ENCODE measurements around the gene RELB.

The RELB gene

GRCh38 chr19:45059258-45059965 is 58.1 kb downstream of the RELB start:
- DNase-seq (ENCODE audit: low read depth in 2 of 2), result peak; percentile 79 to 83

DNA sequence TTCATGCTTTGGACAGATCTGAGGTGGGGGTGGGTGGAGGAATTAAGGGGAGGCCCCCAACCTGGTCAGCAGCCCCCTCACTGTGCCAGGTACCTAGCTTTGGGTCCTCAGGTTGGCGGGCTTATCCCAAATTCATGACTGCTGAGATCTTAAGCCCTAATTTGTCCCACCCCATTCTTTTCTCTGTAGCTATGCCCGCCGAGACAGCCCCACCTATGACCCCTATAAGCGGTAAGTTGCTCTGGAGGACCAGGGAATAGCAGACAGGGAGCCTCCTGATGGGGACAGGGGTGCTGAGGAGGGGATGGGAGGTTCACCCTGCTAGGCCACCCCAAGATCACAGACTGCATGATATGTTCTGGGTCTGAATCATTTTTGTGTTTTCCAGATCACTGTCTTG is 60.7 kb downstream of the RELB start:
- DNase-seq (ENCODE audit: low read depth in 2 of 2), result no peak

- DNase-seq (ENCODE audit: low read depth in 2 of 2), result no peak
Measured at GRCh38 chr19:45063851-45064801, 62.9 kb downstream of the RELB start.

DNA sequence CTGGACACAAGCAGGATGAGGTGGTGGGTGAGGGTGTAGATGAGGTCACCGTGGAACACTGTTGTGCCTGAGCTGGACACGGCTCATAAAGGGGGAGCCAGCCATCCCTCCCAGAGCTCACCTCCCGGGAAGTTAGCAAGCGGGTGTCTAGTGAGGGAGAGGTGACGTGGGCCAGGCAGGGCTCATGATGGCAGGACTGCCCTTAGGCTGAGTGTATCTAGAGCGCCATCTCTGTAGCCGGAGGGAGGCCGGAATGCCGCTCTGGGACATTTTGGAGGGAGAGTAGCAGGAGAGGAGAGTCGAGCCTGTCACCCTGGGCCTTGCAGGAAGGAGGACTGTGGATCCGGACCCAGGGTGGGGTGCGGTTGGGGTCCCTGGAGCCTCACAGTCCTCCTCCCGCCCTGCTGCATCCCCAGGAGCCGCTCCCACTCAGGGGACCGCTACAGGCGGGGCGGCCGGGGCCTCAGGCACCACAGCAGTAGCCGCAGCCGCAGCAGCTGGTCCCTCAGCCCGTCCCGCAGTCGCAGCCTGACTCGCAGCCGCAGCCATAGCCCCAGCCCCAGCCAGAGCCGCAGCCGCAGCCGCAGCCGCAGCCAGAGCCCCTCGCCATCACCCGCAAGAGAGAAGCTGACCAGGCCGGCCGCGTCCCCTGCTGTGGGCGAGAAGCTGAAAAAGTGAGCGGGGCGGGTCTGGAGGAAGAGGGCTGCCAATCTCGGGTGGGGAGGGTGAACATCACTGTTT is 65.8 kb downstream of the RELB start:
- no peak for DNase-seq (ENCODE audit: low read depth in 2 of 2)

DNA sequence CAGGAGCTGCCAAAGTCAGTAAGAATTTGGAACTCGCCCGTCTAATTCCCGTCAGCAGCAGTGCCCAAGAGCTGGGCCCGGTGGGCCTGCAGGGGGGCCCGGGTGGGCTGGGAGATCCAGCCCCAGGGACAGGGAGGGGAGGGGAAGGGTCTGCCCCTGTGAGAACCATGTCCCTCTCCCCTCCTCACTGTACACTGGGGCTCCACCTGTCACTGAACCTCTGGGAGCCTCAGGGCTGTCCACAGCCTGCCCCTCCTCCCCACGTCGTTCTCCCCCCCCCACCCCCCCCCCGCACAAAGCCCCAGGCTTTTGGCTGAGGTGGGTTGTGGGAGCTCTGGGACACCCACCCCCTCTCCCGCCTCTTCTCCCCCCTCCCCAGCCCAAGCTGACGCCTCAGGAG is 66.8 kb downstream of the RELB start:
- no peak for DNase-seq (ENCODE audit: low read depth in 2 of 2)

- no peak for DNase-seq (ENCODE audit: low read depth in 2 of 2)
Measured at GRCh38 chr19:45069056-45069455, 67.8 kb downstream of the RELB start.

- DNase-seq (ENCODE audit: low read depth in 2 of 2), result no peak
Measured at GRCh38 chr19:45070214-45070613, 69.0 kb downstream of the RELB start.

DNA sequence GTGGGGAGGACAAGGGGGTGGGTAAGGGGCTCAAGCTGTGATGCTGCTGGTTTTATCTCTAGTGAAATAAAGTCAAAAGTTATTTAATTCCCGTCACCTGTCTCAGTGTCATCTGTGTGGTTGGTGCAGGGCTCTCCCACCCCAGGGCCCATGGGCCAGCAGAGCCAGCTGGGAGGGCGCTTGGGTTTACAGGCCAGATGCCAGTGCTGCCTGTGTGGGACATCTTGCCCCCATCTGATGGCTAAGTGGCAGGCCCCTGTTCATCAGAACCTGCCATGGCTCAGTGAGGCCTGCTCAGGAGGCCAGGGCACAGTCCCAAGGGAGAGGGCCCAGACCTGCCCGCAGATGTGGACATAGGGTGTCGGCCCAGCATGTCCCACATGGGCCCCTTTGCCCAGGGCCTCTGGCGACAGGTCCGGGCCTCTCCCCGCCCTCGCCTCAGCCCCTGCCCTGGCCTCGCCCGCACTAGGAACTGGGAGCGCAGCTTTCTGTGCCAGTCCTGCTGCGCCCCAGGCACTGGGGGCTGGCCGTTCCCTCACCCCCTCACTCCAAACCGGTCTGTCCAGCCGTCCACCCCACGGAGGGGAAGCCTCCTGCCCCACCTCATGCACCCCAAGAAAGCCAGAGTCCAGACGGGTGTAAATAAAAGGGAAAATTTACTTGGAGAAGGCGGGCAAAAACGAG is 69.7 kb downstream of the RELB start:
- no peak for DNase-seq (ENCODE audit: low read depth in 2 of 2)

DNA sequence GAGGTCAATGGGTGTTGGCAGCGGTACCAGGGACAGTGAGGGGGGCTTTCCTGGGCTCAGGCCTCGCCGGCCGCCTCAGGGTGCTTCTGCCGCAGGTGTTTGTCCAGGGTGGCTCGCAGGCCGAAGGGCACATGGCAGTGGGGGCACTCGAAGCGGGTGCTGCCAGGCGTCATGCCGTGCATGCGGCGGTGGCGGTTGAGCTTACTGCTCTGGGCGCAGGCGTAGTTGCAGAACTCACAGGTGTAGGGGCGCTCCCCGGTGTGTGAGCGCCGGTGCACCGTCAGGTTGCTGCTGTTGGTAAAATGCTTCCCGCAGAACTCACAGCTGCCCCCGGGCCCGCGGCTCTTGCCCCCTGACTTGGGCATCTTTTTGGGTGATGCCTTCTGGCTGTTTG is 70.3 kb downstream of the RELB start:
- no peak for DNase-seq (ENCODE audit: low read depth in 2 of 2)

- DNase-seq (ENCODE audit: low read depth in 2 of 2), result no peak
Measured at GRCh38 chr19:45071969-45072790, 70.9 kb downstream of the RELB start.

DNA sequence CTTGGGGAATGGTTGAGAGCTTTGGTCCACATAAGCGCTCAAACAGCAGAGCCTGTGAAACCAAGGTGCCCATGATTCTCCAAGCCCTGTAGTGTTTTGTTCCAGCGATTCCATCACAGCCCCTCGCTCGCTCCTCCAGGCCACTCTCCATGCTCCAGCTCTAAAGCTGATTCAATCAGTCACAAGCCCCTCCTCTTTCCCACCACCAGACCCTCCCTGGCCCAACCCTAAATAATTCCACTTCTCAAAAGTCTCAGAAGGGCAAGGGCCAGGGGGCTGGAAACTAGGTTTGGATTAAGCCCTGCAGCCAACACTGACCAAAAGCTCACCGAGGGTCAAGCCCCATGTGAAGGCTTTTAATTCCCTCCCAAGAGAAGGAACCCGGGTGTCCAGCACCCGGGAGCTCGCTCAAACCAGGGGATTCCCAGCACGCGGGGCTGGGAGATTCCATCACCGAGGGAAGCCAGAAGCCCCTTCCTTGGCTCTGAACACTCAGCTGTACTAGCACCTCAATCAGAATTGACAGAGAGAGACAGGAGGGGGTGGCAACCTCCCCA is 73.6 kb downstream of the RELB start:
- no peak for DNase-seq (ENCODE audit: low read depth in 2 of 2)

DNA sequence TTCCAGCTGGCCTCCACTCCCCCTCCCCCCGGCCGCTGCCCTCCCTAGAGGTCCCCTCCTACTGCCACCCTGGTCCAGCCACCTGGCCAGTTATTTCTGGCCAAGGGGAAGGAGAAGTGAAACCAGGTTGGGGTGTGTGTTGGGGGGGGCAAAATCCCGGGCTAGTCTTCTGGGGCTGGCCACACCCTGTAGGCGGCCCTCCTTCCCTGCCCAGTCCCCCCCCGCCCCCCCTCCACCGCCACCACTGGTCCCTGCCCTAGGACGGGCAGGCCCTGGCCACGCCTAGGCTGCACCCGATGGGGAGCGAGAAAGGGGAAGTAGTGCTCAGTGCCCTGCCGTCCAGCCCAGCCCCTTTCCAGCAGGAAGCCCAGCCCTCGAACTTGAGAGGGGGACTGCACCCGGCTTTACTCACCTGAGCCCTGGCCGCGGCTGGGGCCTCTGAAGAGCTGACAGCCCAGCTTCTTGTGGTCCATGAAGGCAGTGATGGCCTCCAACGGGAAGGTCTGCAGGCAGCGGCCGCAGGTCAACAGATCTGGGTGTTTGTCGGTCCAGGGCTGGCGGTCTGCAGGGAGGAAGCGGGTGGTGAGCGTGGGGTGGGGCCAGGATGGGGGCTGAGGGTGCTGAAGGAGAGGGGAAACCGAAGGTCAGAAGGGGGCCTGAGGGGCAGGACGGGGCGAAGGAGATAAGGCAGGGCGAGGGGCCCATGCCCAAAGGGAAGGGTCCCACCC is 74.2 kb downstream of the RELB start:
- DNase-seq (ENCODE audit: low read depth in 2 of 2), result no peak

GRCh38 chr19:45076029-45076850 is 75.0 kb downstream of the RELB start, which contains the start of gene ZNF296:
TSS of gene ZNF296 (minus strand) at chr19:45076478. CDS start at chr19:45076373, 105 bp downstream.
- peak; percentile 74 to 81 for DNase-seq (ENCODE audit: low read depth in 2 of 2)

DNA sequence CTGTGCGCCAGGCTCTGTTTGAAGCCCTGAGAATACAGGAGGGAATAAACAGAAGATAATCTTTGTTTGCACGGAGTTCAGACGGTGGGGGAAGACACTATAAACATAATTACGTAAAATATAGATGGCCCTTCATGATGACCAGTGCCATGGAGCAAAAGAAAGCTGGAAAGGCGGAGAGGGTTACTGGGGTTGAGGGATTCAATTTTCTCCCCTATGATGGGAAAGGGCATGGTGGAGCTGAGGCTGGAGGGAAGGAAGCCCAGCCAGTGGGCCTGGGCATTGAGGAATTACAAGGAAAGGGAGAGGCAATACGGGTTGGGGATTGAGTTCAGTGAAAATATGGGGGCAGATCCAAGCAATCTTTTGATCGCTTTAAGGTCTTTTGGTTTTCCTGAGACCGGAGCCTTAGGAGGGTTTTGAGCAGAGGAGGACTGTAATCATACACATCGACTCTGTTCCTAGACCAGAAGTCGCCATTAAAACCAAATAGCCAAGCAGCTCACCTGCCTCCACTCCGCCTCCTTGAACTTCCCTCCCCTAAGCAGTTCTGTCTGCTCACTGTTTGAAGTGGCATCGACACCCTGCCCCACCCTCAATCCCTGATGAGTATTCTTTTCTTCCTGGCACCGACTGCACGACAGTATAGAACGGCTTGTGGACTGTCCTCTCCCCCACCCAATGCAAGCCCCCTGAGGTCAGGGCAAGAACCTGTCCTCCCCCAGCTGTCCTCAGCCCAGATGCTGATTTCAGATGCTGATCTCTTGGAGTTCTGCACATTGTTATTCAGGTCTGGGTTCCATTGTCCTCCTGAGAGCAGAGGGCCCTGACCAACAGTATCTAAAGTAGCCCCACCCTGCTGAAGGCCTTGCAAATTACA is 75.8 kb downstream of the RELB start:
- no peak for DNase-seq (ENCODE audit: low read depth in 2 of 2)

DNA sequence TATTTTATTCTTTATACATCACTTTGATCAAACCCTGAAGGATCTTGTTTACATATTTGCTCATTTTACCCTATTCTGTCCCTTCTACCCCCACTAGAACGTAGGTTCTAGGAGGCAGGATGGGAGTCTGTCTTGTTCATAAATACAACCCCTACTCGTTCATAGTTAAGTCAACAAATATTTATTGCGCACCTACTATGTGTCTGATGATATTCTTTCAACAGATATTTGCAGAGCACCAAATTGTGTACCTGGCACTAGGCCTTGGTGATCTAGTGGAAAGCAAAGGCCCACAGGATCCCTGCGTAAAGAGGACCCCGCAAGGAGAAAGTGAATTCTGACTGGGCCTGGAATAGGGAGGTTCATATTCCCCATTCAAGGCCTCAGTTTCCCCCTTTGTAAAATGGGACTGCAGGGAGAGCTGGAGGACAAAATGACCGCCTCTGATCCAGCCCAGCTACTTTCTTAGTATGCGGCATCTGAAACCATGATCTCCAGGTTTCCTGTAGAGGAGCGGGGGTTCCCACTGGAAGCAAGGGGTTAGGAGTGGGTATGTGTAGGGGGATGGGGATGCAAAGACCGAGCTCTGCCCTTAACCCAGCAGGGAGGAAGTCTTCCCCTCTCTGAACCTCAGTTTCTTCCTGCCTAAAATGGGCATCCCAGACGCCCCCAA is 77.3 kb downstream of the RELB start:
- no peak for DNase-seq (ENCODE audit: low read depth in 2 of 2)

DNA sequence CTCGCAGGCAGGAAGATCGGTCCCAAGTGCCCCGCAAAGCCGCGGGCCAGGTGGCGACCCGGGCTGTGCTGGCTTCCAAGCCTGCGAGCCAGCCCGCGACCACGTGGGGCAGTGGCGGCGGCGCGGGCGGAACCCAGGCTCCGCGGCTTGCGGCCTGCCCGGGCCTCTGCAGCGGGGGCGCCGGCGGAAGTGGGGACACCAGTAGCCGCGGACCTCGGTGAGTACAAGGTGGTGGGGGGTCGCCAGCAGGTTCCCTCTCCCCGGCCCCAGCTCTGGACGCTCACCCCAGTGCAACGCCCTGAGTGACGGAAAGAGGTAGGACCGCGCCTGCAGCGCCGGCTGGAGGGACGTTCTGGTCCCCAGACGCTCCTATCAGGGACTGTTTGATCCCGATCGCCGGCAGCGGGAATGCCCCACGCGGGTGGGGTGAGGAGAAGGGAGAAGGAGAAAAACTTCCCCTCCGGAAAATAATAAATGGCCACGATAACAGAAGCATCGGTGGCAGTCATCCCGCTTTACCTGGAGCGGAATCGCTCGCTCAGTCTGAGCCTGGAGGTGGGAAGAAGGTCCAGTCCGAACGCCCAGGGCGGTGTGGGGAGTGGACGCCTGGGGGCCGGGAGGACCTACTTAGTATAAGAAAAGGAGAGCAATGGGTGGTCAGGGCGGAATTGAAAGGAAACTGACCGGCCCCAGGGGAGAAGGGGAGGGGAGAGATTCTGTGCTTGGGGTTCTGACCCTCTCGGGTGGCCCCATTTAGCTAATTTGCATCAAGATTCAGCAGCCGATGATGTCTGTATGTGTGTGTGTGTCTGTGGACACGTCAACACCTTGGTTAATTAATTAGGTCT is 78.0 kb downstream of the RELB start, which contains the start of gene GEMIN7:
Gene GEMIN7 (plus strand): TSS at position 198 of the 848 bp plus-strand sequence. CDS start 10,855 bp downstream, outside the sequence.
- peak; percentile 77 to 79 for DNase-seq (ENCODE audit: low read depth in 2 of 2)

Measured in stimulated activated CD4-positive, alpha-beta T cell treated with anti-CD3 and anti-CD28 coated beads, Interleukin-4, amount 100 ng/mL, for 48 hours (primary cell).